ENCODE results near the gene PDLIM5.

- no peak for TF ChIP-seq CEBPB (IDR thresholded peaks at IDR 0.05)
- no peak for TF ChIP-seq ZBTB7A (IDR thresholded peaks at IDR 0.05; ENCODE audit: low read depth)
Measured at GRCh38 chr4:94410678-94411206, 41.0 kb upstream of the PDLIM5 start.
